Measurements from ENCODE around the gene RNF31.

DNA sequence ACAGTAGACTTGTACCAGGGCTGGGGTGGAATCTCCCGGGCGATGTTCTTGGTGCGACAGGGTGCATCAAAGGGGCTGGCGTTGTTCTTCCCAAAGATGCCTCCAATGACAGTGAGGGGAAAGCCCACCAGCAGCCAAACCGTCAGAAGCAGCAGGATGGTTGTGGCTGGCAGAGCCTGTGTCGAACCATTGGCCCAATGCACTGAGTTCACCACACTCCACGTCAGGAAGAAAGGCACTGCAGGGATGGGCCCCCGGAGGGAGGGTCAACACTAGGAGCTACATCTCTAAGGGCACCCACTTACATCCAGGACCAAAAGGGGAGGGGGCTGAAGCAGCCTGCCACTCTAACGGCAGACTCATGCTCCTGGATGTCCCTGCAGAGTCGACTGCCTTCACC, 43.1 kb downstream of the RNF31 start:
- TF ChIP-seq, protein P1, sequence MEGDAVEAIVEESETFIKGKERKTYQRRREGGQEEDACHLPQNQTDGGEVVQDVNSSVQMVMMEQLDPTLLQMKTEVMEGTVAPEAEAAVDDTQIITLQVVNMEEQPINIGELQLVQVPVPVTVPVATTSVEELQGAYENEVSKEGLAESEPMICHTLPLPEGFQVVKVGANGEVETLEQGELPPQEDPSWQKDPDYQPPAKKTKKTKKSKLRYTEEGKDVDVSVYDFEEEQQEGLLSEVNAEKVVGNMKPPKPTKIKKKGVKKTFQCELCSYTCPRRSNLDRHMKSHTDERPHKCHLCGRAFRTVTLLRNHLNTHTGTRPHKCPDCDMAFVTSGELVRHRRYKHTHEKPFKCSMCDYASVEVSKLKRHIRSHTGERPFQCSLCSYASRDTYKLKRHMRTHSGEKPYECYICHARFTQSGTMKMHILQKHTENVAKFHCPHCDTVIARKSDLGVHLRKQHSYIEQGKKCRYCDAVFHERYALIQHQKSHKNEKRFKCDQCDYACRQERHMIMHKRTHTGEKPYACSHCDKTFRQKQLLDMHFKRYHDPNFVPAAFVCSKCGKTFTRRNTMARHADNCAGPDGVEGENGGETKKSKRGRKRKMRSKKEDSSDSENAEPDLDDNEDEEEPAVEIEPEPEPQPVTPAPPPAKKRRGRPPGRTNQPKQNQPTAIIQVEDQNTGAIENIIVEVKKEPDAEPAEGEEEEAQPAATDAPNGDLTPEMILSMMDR (IDR thresholded peaks at IDR 0.05; ENCODE audit: poor library complexity): no peak
- no peak for TF ChIP-seq EZH2 (IDR thresholded peaks at IDR 0.05; ENCODE audit: borderline replicate concordance)
